Lower leg skin (tissue), 4 donors: Measurements from ENCODE around the gene GNGT1. TPM values are rescaled to one million over a fixed set of nuclear protein-coding genes. Genes with fewer than 3 reads are reported as not detected.

Experiments used
- DNase-seq, 2 donors: peaks; one replicate each; pipeline ENCODE4 v3.0.0-alpha.2; 2019; ENCODE audit warnings: low spot score in 2 of 2
- H3K4me3 ChIP-seq: fragments of 200-600 bp; sonication (generic); 2 replicates; pipeline ENCODE4 v1.5.1; 2017; ENCODE audit warnings: mild to moderate bottlenecking, low read depth; ENCODE audit not compliant: poor library complexity, severe bottlenecking
- POLR2A ChIP-seq, 2 donors: fragments of 450-650 bp; IDR thresholded peaks; one replicate each; pipeline ENCODE4 v1.6.1; 2016 to 2017; ENCODE audit warnings: antibody characterized with exemption in 2 of 2, mild to moderate bottlenecking in 1 of 2, moderate library complexity in 1 of 2
- WGBS, 2 donors: methylation state at CpG; one replicate each; pipeline ENCODE4 v1.1.5; 2018; 5-methylcytosine and 5-hydroxymethylcytosine counted together
- intact Hi-C: fragments of 100-400 bp; cut with DNase I; formaldehyde crosslinking; loops from one replicate; pipeline ENCODE4 v1.15.0; 2023; ENCODE audit warnings: low total_unique reads
- total RNA-seq, 4 donors: library from RNA; depleted of rRNA; stranded (reverse); fragments of >200 nt; gene quantifications; one replicate each; pipeline ENCODE4 v1.1.0, GENCODE V29; 2016
- TF ChIP-seq, protein P1 (sequence below), 3 donors: fragments of 450-650 bp; IDR thresholded peaks; one replicate each; pipeline ENCODE4 v1.5.1; 2016; ENCODE audit warnings: antibody characterized with exemption in 3 of 3, mild to moderate bottlenecking in 3 of 3, moderate library complexity in 2 of 3

The GNGT1 gene
- total RNA-seq, 4 donors from 2014 or later: not detected

DNA sequence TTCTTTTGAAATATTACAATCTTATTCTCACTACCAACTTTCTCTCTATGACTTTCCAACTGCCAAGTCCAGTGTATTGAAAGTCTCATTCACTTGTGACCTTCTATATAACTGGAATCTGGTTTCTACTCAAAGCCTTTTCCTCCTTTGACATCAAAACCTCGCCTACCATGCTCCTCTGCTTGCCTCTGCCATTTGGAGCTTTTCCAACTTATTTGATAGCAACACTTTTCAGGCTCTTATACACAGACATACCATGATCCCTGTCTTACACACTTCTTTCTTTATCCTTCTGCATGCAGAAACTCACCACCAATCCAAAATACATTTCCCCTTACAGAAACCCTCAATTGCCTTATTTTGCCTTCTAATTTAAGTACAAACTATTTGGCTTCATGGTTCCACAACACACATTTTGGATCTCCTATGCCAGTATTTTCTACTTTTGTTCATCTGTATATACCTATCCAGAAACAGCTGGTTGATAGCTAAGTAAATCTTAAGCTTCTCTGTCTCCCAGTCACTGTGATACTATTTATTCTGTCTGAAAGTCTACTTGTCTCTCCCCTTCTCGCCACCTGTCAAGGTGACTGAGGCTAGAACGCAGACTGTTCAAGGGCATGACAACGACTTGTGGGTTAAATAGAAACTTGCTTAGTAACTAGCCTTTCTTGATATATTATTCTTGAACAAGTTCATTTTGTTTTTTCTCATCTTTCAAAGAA is 37.6 kb downstream of the GNGT1 start:
- intact Hi-C loops: no loop called here
- no peak for TF ChIP-seq POLR2A (IDR thresholded peaks at IDR 0.05)
- TF ChIP-seq, protein P1, sequence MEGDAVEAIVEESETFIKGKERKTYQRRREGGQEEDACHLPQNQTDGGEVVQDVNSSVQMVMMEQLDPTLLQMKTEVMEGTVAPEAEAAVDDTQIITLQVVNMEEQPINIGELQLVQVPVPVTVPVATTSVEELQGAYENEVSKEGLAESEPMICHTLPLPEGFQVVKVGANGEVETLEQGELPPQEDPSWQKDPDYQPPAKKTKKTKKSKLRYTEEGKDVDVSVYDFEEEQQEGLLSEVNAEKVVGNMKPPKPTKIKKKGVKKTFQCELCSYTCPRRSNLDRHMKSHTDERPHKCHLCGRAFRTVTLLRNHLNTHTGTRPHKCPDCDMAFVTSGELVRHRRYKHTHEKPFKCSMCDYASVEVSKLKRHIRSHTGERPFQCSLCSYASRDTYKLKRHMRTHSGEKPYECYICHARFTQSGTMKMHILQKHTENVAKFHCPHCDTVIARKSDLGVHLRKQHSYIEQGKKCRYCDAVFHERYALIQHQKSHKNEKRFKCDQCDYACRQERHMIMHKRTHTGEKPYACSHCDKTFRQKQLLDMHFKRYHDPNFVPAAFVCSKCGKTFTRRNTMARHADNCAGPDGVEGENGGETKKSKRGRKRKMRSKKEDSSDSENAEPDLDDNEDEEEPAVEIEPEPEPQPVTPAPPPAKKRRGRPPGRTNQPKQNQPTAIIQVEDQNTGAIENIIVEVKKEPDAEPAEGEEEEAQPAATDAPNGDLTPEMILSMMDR (IDR thresholded peaks at IDR 0.05): no peak
- no peak overlapping the region for H3K4me3 ChIP-seq
- WGBS, 2 donors: 60 to 65% methylated on average over 4 of the region's 4 CpGs
- DNase-seq: no peak

DNA sequence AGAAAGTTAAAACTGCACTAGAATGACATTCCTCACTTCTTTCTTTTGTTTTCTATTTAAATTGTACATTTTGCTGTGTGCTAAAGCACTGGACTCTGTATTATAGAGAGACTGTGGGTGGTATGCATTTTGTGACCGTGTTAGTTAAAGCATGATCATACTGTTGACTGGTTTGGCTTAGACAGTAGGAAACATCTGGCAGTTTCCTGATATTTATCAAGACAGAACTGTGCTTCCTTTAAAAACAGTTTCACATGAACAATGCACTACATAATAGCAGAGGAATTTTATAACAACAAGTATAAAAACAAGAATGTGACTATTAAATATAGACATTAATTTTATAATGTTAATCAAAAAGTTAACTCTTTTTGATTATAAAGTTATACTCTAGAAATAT is 38.3 kb downstream of the GNGT1 start:
- DNase-seq: no peak
- intact Hi-C loops: no loop called here
- WGBS, 2 donors: 15 to 24% methylated on average over 1 of the region's 1 CpG
- TF ChIP-seq POLR2A (IDR thresholded peaks at IDR 0.05): no peak
- TF ChIP-seq, protein P1 (IDR thresholded peaks at IDR 0.05): no peak
- H3K4me3 ChIP-seq: no peak overlapping the region

DNA sequence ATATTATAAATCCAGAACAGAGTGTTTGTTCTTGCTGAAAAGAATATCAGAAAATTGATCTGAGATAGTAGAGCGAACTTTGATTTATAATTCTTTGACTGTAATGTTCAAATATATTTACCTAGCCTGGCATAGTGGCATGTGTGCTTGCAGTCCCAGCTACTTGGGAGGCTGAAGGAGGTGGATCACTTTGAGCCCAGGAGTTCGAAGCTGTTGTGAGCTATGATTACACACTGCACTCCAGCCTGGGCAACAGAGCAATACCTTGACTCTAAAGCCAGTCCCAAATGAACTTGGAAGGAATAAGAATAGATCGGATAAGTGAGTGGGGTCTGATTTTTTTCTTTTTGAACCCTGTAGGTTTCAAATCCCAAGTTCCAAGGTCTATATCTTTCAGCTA is 38.7 kb downstream of the GNGT1 start:
- H3K4me3 ChIP-seq: no peak overlapping the region
- intact Hi-C loops: no loop called here
- TF ChIP-seq, protein P1 (IDR thresholded peaks at IDR 0.05): no peak
- TF ChIP-seq POLR2A (IDR thresholded peaks at IDR 0.05): no peak
- no peak for DNase-seq
- 33 to 51% methylated on average over 3 of the region's 3 CpGs for WGBS, 2 donors

DNA sequence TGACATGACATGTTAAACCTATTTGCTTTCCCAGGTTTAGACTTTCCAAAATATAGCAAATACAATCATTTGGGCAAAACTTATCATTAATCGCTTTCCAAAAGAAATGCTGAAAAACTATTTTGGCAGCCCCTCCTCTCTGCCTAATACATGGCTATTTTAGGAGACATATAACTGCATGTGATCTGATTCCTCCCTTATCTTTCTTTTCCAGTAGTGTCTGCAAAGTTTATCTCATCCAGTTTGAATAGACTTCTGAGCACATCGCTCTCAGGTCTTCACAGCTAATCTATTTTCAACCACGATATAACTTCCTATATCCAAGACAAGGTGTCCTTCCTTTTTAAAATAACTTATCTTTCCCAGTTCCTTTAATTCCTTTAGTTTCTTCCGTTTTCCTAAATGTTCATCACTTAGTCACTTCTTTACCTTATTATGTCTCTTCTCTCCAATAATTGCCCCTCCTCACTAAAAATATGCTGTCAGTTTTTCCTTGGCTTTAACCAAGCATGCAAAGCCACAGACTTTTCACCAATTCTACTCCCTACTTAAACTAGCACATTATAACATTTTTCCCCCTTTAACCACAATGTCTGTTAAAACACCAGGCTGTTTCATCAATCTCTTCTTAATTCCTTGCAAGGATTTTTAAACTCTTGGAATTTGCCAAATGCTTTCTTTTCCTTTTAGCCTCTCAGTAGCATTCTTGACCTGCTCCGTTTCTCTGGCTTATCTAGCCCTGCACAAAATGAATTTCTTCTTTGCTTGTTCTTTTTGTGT is 39.6 kb downstream of the GNGT1 start:
- TF ChIP-seq POLR2A (IDR thresholded peaks at IDR 0.05): no peak
- TF ChIP-seq, protein P1 (IDR thresholded peaks at IDR 0.05): no peak
- 71 to 78% methylated on average over 5 of the region's 5 CpGs for WGBS, 2 donors

DNA sequence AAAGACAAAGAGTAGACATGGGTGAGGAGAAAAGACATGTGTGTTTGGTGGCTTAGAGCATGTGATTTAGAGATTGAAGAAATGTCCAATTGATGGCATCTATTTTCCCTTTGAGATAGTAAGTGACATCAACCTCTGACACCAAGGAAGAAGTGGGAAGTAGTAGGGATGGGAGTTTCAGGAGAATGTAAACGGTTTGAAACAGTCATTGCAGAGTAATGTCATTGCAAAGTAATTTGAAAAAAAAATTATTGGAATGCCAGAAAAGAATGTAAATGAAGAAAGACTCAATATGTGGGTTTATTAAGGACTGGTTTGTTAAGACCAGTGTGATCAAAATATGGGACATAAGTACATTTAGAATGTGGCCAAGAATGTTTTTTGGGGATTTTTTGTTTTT is 41.7 kb downstream of the GNGT1 start:
- no peak overlapping the region for H3K4me3 ChIP-seq
- DNase-seq: no peak
- 54 to 61% methylated on average over 1 of the region's 1 CpG for WGBS, 2 donors
- intact Hi-C loops: no loop called here
- TF ChIP-seq, protein P1 (IDR thresholded peaks at IDR 0.05): no peak
- TF ChIP-seq POLR2A (IDR thresholded peaks at IDR 0.05): no peak

More for the DNA sequence above, 39.6 kb downstream of the GNGT1 start:
- intact Hi-C loops: no loop called here
- no peak overlapping the region for H3K4me3 ChIP-seq
- no peak for DNase-seq
